KG1 (cell line): ENCODE measurements around the gene MPC1.
"Not testable (repeated sequence)": the region's sequence is repeated elsewhere in the genome, so short reads cannot be mapped to it uniquely, and the experiment has no call there.

Experiments used
- DNase-seq: peaks from one replicate; lab custom pipeline; 2025; lab: John Stamatoyannopoulos, UW

MPC1 gene

GRCh38 chr6:166345672-166346071 is 37.1 kb downstream of the MPC1 start:
- DNase-seq = not testable (repeated sequence)

GRCh38 chr6:166344921-166345320 is 37.8 kb downstream of the MPC1 start:
- not testable (repeated sequence) for DNase-seq

- no peak for DNase-seq
Measured at GRCh38 chr6:166344240-166344639, 38.5 kb downstream of the MPC1 start.

GRCh38 chr6:166343150-166343487 is 39.6 kb downstream of the MPC1 start:
- DNase-seq = no peak

- peak; percentile 69 for DNase-seq
Measured at GRCh38 chr6:166342349-166343149, 40.2 kb downstream of the MPC1 start, which contains the start of gene SFT2D1. SFT2D1 (minus strand) TSS chr6:166342545; CDS start chr6:166342481, 64 bp downstream.

GRCh38 chr6:166341977-166342348 is 40.8 kb downstream of the MPC1 start:
- no peak for DNase-seq

GRCh38 chr6:166341464-166341863 is 41.3 kb downstream of the MPC1 start:
- peak; percentile 41 for DNase-seq

GRCh38 chr6:166338854-166339253 is 43.9 kb downstream of the MPC1 start:
- no peak for DNase-seq

GRCh38 chr6:166336847-166337246 is 45.9 kb downstream of the MPC1 start:
- DNase-seq = no peak

GRCh38 chr6:166335378-166336302 is 47.1 kb downstream of the MPC1 start:
- DNase-seq = no peak

GRCh38 chr6:166334878-166335277 is 47.9 kb downstream of the MPC1 start:
- no peak for DNase-seq

GRCh38 chr6:166333172-166333995 is 49.4 kb downstream of the MPC1 start:
- DNase-seq = peak; percentile 35

GRCh38 chr6:166331503-166332415 is 51.0 kb downstream of the MPC1 start:
- DNase-seq = no peak

- DNase-seq = no peak
Measured at GRCh38 chr6:166330612-166331011, 52.1 kb downstream of the MPC1 start.

- DNase-seq = no peak
Measured at GRCh38 chr6:166325383-166326042, 57.2 kb downstream of the MPC1 start.

GRCh38 chr6:166323395-166323794 is 59.3 kb downstream of the MPC1 start:
- no peak for DNase-seq

GRCh38 chr6:166318649-166319600 is 63.8 kb downstream of the MPC1 start:
- no peak for DNase-seq

- no peak for DNase-seq
Measured at GRCh38 chr6:166318227-166318626, 64.5 kb downstream of the MPC1 start.
